Stimulated activated CD8-positive, alpha-beta memory T cell treated with anti-CD3 and anti-CD28 coated beads, Interleukin-15, amount 100 ng/mL, for 24 hours (primary cell): ENCODE data around the gene ACSL3.

ENCODE experiments used
- DNase-seq: peaks from one replicate; pipeline ENCODE4 v3.0.0-alpha.2; 2020; ENCODE audit warnings: low read depth

The ACSL3 gene

DNA sequence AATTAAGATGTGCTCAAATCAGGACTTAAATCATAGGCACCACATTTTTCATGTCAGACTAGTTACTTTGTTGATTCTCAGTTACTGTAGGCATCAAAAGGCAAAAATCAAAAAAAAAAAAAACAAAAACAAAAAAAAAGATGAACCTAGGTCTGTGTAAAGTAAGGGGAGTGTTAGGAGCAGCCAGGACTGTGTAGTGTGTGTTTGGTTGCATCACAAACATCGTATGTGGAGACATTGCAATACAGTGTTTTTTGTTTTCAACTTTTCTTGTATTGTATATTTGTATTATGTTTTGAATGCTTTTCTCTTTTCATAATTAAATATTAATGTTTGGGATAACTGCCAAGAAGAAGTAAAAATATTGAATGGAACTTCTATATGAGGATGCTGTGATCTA lies 82.1 kb downstream of the ACSL3 start:
- no peak for DNase-seq

- DNase-seq = no peak
These were observed 83.0 kb downstream of the ACSL3 start for GRCh38 chr2:222943820-222944219.

GRCh38 chr2:222944552-222944951 lies 83.7 kb downstream of the ACSL3 start:
- DNase-seq = no peak

GRCh38 chr2:222944971-222945740 lies 84.3 kb downstream of the ACSL3 start:
- no peak for DNase-seq

- no peak for DNase-seq
These were observed 85.1 kb downstream of the ACSL3 start for GRCh38 chr2:222945887-222946286.

- DNase-seq = no peak
These were observed 86.0 kb downstream of the ACSL3 start for GRCh38 chr2:222946700-222947287.

DNA sequence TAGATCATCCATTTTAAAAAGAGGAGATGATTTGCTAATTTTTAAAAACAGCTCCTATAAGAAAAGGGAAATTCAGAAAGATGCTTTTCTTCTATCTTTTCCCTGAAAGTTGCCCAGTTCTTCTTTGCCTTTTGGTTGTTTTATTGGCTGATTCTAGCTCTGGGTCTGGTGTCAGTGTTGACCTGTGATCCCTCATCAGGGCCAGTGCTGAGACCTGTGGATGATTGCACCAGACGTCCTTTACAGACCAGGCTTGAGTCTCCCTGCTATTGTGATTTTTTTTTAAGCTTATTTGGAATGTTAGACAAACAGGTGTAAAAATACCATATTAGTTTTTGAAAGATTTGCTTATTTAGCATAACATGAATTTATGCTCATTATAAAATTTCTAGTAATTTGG lies 88.2 kb downstream of the ACSL3 start:
- no peak for DNase-seq

GRCh38 chr2:222949690-222950323 lies 89.0 kb downstream of the ACSL3 start:
- no peak for DNase-seq

- DNase-seq = no peak
These were observed 89.9 kb downstream of the ACSL3 start for GRCh38 chr2:222950638-222951285.

DNA sequence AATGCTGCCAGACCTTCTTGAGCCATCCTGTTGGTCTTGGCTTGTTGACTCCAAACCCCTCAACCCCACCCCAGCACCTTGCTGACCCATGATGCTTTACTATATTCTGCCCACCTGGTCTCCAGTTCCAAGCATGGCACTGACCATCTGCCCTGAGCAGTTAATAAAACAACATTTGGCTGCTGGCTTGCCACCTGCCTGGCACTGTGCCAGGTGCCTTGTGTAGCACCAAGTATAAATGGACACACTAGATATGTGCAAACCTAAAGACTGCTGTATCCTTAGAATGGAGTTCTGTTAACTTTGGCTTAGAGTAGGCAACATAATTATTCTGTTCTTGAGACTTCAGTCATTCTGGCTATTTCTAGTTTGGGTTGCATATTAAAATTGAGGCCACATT lies 91.4 kb downstream of the ACSL3 start:
- DNase-seq = no peak

- no peak for DNase-seq
These were observed 94.2 kb downstream of the ACSL3 start for GRCh38 chr2:222955008-222955407.

DNA sequence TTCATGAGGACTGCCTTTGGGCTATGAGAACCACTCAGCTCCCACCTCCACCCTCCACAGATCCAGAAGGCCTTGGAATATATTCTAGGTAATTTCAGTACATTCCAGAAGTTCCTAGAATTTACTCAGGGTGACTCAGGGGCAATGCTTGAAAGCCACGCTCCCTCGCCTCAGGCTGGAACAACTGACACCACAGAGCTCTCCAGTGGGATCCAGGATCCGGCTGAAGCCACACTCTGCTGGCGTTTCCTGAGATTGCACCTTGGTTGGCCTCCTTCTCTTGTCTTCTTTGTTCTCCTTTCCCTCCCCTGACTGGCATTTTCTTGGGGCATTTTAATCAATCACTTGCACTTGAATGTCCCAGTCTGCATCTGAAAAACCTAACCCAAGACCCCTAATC lies 98.5 kb downstream of the ACSL3 start:
- no peak for DNase-seq

DNA sequence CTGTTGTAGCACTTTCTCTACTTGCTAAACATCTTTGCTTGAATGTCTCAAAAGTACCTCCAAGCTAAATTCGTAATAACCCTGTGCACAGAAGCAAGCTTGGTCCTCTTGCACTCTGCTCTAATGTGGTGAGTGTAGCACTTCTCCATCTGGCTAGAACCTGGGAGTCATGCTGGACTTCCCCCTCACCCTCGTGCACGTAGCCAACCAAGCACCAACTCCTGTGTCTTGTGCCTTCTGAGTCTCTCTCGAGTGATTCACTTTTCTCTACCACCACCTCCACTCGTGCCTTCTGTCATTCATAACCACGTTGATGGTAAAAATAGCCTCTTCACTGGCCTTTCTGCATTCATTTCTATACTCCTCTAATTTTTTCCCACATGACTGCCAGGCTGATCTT lies 99.3 kb downstream of the ACSL3 start:
- no peak for DNase-seq

DNA sequence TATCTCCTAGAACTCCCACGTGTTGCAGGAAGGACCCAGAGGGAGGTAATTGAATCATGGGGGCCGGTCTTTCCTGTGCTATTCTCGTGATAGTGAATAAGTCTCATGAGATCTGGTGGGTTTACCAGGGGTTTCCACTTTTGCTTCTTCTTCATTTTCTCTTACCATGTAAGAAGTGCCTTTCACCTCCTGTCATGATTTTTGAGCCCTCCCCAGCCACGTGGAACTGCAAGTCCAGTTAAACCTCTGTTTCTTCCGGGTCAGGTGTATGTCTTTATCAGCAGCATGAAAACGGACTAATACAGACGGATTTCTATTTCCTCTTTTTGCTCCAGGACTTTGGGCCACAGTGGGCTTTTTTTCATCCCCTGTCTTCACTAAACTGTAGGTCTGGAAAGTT lies 102.8 kb downstream of the ACSL3 start:
- no peak for DNase-seq

DNA sequence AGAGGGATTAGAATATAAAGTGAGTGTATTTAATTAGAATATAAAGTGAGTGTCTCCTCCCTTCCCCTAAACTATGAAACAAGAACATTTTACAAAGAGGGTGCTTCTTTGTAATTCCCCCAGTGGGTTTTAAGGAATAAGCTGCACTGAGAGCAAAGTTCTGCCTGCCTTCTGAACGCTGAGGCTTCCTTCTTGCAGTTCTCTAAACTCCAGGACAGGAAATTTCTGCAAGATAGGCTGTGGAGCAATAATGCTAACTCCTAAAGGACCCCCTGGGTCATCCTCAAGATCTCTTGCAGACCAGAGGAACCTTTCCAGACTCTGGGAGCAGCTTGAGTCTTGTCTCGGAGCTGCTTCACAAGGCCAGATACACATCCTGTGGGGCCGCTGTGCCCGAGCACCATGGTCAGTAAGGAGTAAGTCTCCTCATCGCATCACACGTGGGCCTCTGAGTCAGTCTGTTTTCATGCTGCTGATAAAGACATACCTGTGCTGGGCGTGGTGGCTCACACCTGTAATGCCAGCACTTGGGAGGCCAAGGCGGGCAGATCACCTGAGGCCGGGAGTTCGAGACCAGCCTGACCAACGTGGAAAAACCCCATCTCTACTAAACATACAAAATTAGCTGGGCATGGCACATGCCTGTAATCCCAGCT lies 103.7 kb downstream of the ACSL3 start:
- DNase-seq = no peak

- no peak for DNase-seq
These were observed 104.7 kb downstream of the ACSL3 start for GRCh38 chr2:222965555-222965954.

DNA sequence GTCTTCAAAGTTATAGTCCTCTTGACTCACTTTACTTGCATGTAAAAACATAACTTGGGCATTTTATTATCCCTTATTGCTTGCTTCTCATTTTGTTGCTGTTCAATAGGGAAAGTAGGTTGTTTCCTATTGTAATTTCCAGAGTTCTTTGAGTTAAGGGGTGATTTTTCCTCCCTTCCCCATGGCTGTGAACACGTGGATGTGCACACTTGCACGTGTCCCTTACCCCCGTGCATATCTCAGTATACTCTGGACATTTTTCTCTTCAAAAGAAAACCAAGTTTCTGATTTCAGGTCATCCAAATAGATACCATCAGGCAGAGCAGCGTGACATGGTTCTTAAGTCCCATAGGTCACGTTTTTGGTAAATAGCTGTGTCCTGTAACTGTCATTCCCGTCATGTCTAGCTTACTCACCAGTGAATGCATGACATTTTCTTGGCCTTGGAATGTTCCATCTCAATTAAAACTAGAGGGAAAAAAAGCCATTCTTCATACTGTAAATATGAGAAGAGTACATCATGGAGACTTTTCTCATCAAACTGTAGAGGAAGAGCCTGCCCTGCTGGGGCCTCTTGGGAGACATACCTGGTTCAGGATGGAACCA lies 107.8 kb downstream of the ACSL3 start:
- DNase-seq = no peak

DNA sequence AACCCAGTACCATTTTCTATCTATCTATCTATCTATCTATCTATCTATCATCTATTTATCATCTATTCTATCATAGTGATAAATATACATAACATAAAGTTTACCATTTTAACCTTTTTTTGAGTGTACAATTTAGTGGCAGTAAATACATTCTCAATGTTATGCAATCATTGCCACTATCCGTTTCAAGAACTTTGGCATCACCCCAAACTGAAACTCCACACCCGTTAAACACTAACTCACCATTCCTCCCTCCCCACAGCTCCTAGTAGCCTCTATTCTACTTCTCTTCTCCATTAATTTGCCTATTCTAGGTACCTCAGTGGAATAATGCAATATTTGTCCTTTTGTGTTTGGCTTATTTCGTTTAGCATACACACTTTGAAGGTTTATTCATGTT lies 108.7 kb downstream of the ACSL3 start:
- DNase-seq = no peak

DNA sequence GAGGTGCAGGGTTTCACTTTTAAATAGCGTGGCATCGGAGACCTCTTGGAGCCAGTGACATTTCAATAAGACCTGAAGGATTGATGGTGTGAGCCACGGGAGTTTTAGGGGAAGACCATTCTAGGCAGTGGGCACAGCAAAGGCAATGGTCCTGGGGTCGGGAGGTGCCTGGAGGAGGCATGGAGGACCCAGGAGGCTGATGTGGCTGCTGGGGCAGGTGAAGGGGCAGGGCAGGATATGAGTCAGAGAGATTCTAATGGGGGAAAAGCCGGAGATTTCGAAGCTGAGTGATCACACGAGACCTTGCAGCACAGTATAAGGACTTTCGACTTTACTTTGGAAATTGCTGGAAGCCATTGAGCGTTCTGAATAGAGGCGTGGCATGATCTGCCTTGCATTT lies 111.6 kb downstream of the ACSL3 start:
- DNase-seq = no peak

DNA sequence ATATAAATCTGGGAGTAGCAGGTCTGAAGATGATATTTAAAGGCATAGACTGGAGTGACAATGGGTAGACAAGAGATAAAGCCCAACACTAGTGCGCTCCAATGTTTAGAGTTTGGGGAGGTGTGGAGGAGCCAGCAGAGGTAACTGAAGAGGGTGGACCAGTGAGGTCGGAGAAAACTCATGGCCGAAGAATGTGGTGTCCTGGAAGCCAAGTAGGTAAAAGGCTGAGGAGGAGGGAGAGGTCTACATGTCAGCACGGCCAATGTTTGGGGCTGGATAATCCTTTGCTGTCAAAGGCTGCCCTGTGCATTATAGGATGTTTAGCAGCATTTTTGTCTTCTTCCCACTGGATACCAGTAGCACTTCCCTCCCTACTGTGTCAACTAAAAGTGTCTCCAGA lies 112.4 kb downstream of the ACSL3 start:
- DNase-seq = no peak

GRCh38 chr2:222973733-222974132 lies 112.9 kb downstream of the ACSL3 start:
- no peak for DNase-seq

GRCh38 chr2:222976521-222977061 lies 115.8 kb downstream of the ACSL3 start:
- DNase-seq = no peak
